ENCODE data around the gene METTL16.

The METTL16 gene

GRCh38 chr17:2377659-2378058 lies 134.0 kb downstream of the METTL16 start:
- no peak for DNase-seq

- DNase-seq, result no peak
Observed at GRCh38 chr17:2376107-2376506, 135.6 kb downstream of the METTL16 start.

GRCh38 chr17:2375406-2375805 lies 136.3 kb downstream of the METTL16 start:
- DNase-seq, result no peak

GRCh38 chr17:2374549-2375285 lies 137.0 kb downstream of the METTL16 start:
- no peak for DNase-seq

GRCh38 chr17:2373179-2373578 lies 138.5 kb downstream of the METTL16 start:
- DNase-seq, result no peak

- no peak for DNase-seq
Observed at GRCh38 chr17:2372681-2373080, 139.0 kb downstream of the METTL16 start.

- no peak for DNase-seq
Observed at GRCh38 chr17:2372180-2372579, 139.5 kb downstream of the METTL16 start.

GRCh38 chr17:2371183-2372130 lies 140.2 kb downstream of the METTL16 start:
- no peak for DNase-seq

- DNase-seq, result no peak
Observed at GRCh38 chr17:2370211-2370589, 141.5 kb downstream of the METTL16 start.

GRCh38 chr17:2369551-2370210 lies 142.0 kb downstream of the METTL16 start:
- no peak for DNase-seq

- no peak for DNase-seq
Observed at GRCh38 chr17:2369039-2369438, 142.6 kb downstream of the METTL16 start.

- no peak for DNase-seq
Observed at GRCh38 chr17:2368359-2368758, 143.3 kb downstream of the METTL16 start.

- DNase-seq, result no peak
Observed at GRCh38 chr17:2366747-2367494, 144.8 kb downstream of the METTL16 start.

All from fibroblast of upper back skin (primary cell).